Brain microvascular endothelial cell (primary cell): ENCODE measurements around the gene KCNQ5.

Experiments
- DNase-seq: peaks from one replicate; pipeline ENCODE4 v3.0.0-alpha.2; 2020
- H3K27ac ChIP-seq: fragments of 250-450 bp; sonication (Bioruptor Pico); 2 replicates; pipeline ENCODE4 v1.5.1; 2020; ENCODE audit warnings: mild to moderate bottlenecking, moderate library complexity
- H3K27me3 ChIP-seq: fragments of 250-450 bp; sonication (Bioruptor Pico); replicated peaks from 2 replicates; pipeline ENCODE4 v1.5.1; 2020; ENCODE audit warnings: mild to moderate bottlenecking
- H3K36me3 ChIP-seq: fragments of 250-450 bp; sonication (Bioruptor Pico); replicated peaks from 2 replicates; pipeline ENCODE4 v1.5.1; 2020; ENCODE audit warnings: mild to moderate bottlenecking
- H3K4me3 ChIP-seq: 2 replicates; pipeline ENCODE4 v1.5.1; 2011; ENCODE audit warnings: low read depth, mild to moderate bottlenecking, control low read depth, low read length, moderate library complexity
- in situ Hi-C: cut with HindIII; loops from 2 replicates; pipeline ENCODE4 v1.10.0; 2017; ENCODE audit warnings: low sequenced_read_pairs, low pct_ligation_motif_present
- TF ChIP-seq, protein P1 (sequence below): IDR thresholded peaks from 2 replicates; pipeline ENCODE4 v1.5.1; 2011; ENCODE audit warnings: low read depth, mild to moderate bottlenecking, moderate library complexity, low read length, control low read depth, inconsistent platforms; ENCODE audit errors: missing control alignments

KCNQ5 gene

DNA sequence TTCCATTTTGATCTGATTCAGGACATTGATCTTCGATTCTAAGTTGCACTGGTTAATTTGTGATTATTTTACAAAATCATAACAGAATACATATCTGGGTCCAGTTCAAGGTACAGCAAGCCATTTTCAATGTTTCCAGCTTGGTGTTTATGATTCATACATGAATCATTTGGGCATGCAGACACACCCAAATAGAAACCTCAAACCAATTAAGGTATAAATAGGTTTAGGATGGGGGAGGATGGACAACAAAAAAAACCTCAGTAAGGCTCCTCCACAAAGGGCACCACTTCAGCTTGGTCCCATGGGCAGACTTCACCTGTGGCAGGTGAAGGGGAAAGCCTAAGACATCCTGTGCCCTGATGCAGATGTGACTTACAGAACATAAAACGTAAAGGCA lies 410.7 kb downstream of the KCNQ5 start:
- DNase-seq: no peak
- H3K27ac ChIP-seq: no peak overlapping the region
- H3K4me3 ChIP-seq: no peak overlapping the region
- in situ Hi-C loops: no loop called here
- TF ChIP-seq, protein P1, sequence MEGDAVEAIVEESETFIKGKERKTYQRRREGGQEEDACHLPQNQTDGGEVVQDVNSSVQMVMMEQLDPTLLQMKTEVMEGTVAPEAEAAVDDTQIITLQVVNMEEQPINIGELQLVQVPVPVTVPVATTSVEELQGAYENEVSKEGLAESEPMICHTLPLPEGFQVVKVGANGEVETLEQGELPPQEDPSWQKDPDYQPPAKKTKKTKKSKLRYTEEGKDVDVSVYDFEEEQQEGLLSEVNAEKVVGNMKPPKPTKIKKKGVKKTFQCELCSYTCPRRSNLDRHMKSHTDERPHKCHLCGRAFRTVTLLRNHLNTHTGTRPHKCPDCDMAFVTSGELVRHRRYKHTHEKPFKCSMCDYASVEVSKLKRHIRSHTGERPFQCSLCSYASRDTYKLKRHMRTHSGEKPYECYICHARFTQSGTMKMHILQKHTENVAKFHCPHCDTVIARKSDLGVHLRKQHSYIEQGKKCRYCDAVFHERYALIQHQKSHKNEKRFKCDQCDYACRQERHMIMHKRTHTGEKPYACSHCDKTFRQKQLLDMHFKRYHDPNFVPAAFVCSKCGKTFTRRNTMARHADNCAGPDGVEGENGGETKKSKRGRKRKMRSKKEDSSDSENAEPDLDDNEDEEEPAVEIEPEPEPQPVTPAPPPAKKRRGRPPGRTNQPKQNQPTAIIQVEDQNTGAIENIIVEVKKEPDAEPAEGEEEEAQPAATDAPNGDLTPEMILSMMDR: no peak
- no peaks in the 10 kb centered on the region for H3K27me3 ChIP-seq
- no peaks in the 10 kb centered on the region for H3K36me3 ChIP-seq

GRCh38 chr6:73036689-73037088 lies 414.8 kb downstream of the KCNQ5 start:
- Histone ChIP-seq H3K27ac (no peak overlapping the region), H3K27me3 (no peaks in the 10 kb centered on the region), H3K36me3 (no peaks in the 10 kb centered on the region), H3K4me3 (no peak overlapping the region)
- DNase-seq: no peak
- in situ Hi-C loops: no loop called here
- TF ChIP-seq, protein P1: no peak

GRCh38 chr6:73041051-73041450 lies 419.2 kb downstream of the KCNQ5 start:
- in situ Hi-C loops: no loop called here
- TF ChIP-seq, protein P1: no peak

GRCh38 chr6:73042892-73043291 lies 421.0 kb downstream of the KCNQ5 start:
- no peaks in the 10 kb centered on the region for H3K27me3 ChIP-seq
- DNase-seq: no peak
- TF ChIP-seq, protein P1: no peak
- H3K4me3 ChIP-seq: no peak overlapping the region
- H3K27ac ChIP-seq: no peak overlapping the region
- in situ Hi-C loops: no loop called here
- H3K36me3 ChIP-seq: no peaks in the 10 kb centered on the region

More at GRCh38 chr6:73041051-73041450, 419.2 kb downstream of the KCNQ5 start:
- Histone ChIP-seq H3K4me3 (no peak overlapping the region), H3K27me3 (no peaks in the 10 kb centered on the region), H3K27ac (no peak overlapping the region), H3K36me3 (no peaks in the 10 kb centered on the region)
- no peak for DNase-seq

GRCh38 chr6:73043446-73043845 lies 421.6 kb downstream of the KCNQ5 start:
- in situ Hi-C loops: no loop called here
- Histone ChIP-seq H3K27me3 (no peaks in the 10 kb centered on the region), H3K27ac (no peak overlapping the region), H3K4me3 (no peak overlapping the region), H3K36me3 (no peaks in the 10 kb centered on the region)
- DNase-seq: no peak
- TF ChIP-seq, protein P1: no peak

DNA sequence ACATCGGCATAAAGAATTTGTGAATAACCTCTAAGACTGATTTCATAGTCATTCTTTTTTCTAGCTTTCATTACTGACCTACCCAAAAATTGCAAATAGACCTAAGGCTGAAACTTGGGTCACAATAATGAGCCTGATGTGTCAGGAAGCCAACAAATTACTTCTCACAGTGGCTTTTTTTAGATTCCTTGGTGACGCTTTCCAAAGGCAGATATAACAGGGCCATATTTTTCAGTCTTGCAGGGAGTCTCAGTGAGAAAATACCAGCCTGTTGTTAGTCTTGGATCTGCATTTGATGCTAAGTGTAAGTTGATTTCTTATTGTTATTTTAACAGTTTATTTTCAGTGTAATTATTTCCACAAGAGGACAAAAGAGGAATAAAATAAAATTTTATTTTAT lies 423.7 kb downstream of the KCNQ5 start:
- Histone ChIP-seq H3K27ac (no peak overlapping the region), H3K36me3 (no peaks in the 10 kb centered on the region), H3K27me3 (no peaks in the 10 kb centered on the region), H3K4me3 (no peak overlapping the region)
- in situ Hi-C loops: no loop called here
- DNase-seq: no peak
- TF ChIP-seq, protein P1: no peak
